ENCODE data around the gene AVEN. TPM values are rescaled to one million over a fixed set of nuclear protein-coding genes. Genes with fewer than 3 reads are reported as not detected.

Gene AVEN
- total RNA-seq, 4 donors from 2014 or later = 6.3 to 17.3 (median 10.6) TPM

GRCh38 chr15:33864360-33865075 lies 174.5 kb downstream of the AVEN start:
- Histone ChIP-seq H3K4me3 (no peak overlapping the region), H3K4me1 (no peaks in the 10 kb centered on the region), H3K36me3 (no peaks in the 10 kb centered on the region), H3K9me3 (no peaks in the 10 kb centered on the region), H3K27me3 (no peaks in the 10 kb centered on the region), H3K27ac (no peak overlapping the region)
- no peak for DNase-seq
- TF ChIP-seq POLR2A (IDR thresholded peaks at IDR 0.05) (no peak), CTCF (IDR thresholded peaks at IDR 0.05) (no peak)

GRCh38 chr15:33860754-33861153 lies 178.2 kb downstream of the AVEN start:
- Histone ChIP-seq H3K27ac (no peak overlapping the region), H3K27me3 (no peaks in the 10 kb centered on the region), H3K4me3 (no peak overlapping the region), H3K36me3 (no peaks in the 10 kb centered on the region), H3K9me3 (no peaks in the 10 kb centered on the region), H3K4me1 (no peaks in the 10 kb centered on the region)
- DNase-seq = no peak
- no peak for TF ChIP-seq POLR2A (IDR thresholded peaks at IDR 0.05)
- no peak for TF ChIP-seq CTCF (IDR thresholded peaks at IDR 0.05)

GRCh38 chr15:33859992-33860545 lies 178.9 kb downstream of the AVEN start:
- Histone ChIP-seq H3K36me3 (no peaks in the 10 kb centered on the region), H3K9me3 (no peaks in the 10 kb centered on the region), H3K4me3 (no peak overlapping the region), H3K4me1 (no peaks in the 10 kb centered on the region), H3K27ac (no peak overlapping the region), H3K27me3 (no peaks in the 10 kb centered on the region)
- no peak for TF ChIP-seq CTCF (IDR thresholded peaks at IDR 0.05)
- no peak for TF ChIP-seq POLR2A (IDR thresholded peaks at IDR 0.05)
- DNase-seq = no peak

- Histone ChIP-seq H3K27me3 (no peaks in the 10 kb centered on the region), H3K36me3 (no peaks in the 10 kb centered on the region), H3K27ac (no peak overlapping the region), H3K9me3 (no peaks in the 10 kb centered on the region), H3K4me3 (no peak overlapping the region), H3K4me1 (no peaks in the 10 kb centered on the region)
- TF ChIP-seq CTCF (IDR thresholded peaks at IDR 0.05) = no peak
- no peak for TF ChIP-seq POLR2A (IDR thresholded peaks at IDR 0.05)
- DNase-seq = no peak
Observed at GRCh38 chr15:33858836-33859235, 180.2 kb downstream of the AVEN start.

GRCh38 chr15:33857726-33858125 lies 181.3 kb downstream of the AVEN start:
- no peaks in the 10 kb centered on the region for H3K36me3 ChIP-seq
- H3K9me3 ChIP-seq = no peaks in the 10 kb centered on the region
- H3K4me3 ChIP-seq = no peak overlapping the region
- no peak overlapping the region for H3K27ac ChIP-seq
- TF ChIP-seq POLR2A (IDR thresholded peaks at IDR 0.05) (no peak), CTCF (IDR thresholded peaks at IDR 0.05) (no peak)
- H3K4me1 ChIP-seq = no peaks in the 10 kb centered on the region
- no peaks in the 10 kb centered on the region for H3K27me3 ChIP-seq
- DNase-seq = no peak
